Mesendoderm (in vitro differentiated cells): ENCODE measurements around the gene SEC24C.
"Not testable (repeated sequence)": the region's sequence is repeated elsewhere in the genome, so short reads cannot be mapped to it uniquely, and the experiment has no call there.

Experiments
- DNase-seq: peaks from one replicate; pipeline ENCODE4 v3.0.0; 2013
- H2AK5ac ChIP-seq: 2 replicates; pipeline ENCODE4 v1.6.1; 2013; ENCODE audit warnings: low read length, inconsistent platforms
- H2BK120ac ChIP-seq: 2 replicates; pipeline ENCODE4 v1.6.1; 2013; ENCODE audit warnings: low read depth, mild to moderate bottlenecking, low read length, moderate library complexity, mixed read lengths
- H2BK15ac ChIP-seq: replicated peaks from 2 replicates; pipeline ENCODE4 v1.6.1; 2013; ENCODE audit warnings: low read depth, mild to moderate bottlenecking, moderate library complexity
- H2BK5ac ChIP-seq: 2 replicates; pipeline ENCODE4 v1.6.1; 2013; ENCODE audit warnings: low read length, inconsistent platforms
- H3K18ac ChIP-seq: 2 replicates; pipeline ENCODE4 v1.6.1; 2013; ENCODE audit warnings: mild to moderate bottlenecking, low read length, mixed read lengths
- H3K23ac ChIP-seq: one replicate; pipeline ENCODE4 v1.6.1; 2013; ENCODE audit warnings: low read length
- H3K27ac ChIP-seq: 2 replicates; pipeline ENCODE4 v1.5.1; 2013; ENCODE audit warnings: low read depth, mild to moderate bottlenecking, inconsistent platforms, low read length, moderate library complexity
- H3K27me3 ChIP-seq: 2 replicates; pipeline ENCODE4 v1.6.1; 2013; ENCODE audit warnings: low read length, control low read depth, mild to moderate bottlenecking, inconsistent platforms; ENCODE audit not compliant: insufficient read depth, poor library complexity
- H3K36me3 ChIP-seq: 2 replicates; pipeline ENCODE4 v1.6.1; 2013; ENCODE audit warnings: low read length, inconsistent platforms; ENCODE audit not compliant: control insufficient read depth, insufficient read depth
- H3K4ac ChIP-seq: one replicate; pipeline ENCODE4 v1.6.1; 2013; ENCODE audit warnings: low read depth, mild to moderate bottlenecking, low read length, moderate library complexity
- H3K4me1 ChIP-seq: 2 replicates; pipeline ENCODE4 v1.6.1; 2013; ENCODE audit warnings: low read depth, low read length, inconsistent platforms; ENCODE audit not compliant: control insufficient read depth
- H3K4me2 ChIP-seq: 2 replicates; pipeline ENCODE4 v1.6.1; 2013; ENCODE audit warnings: low read length
- H3K4me3 ChIP-seq: 2 replicates; pipeline ENCODE4 v1.5.1; 2013; ENCODE audit warnings: mild to moderate bottlenecking, low read length
- H3K56ac ChIP-seq: one replicate; pipeline ENCODE4 v1.6.1; 2013; ENCODE audit warnings: low read length
- H3K79me1 ChIP-seq: 2 replicates; pipeline ENCODE4 v1.6.1; 2013; ENCODE audit warnings: low read length, inconsistent platforms
- H3K79me2 ChIP-seq: 2 replicates; pipeline ENCODE4 v1.6.1; 2013; ENCODE audit warnings: mild to moderate bottlenecking, low read length; ENCODE audit not compliant: control insufficient read depth, insufficient read depth
- H3K9ac ChIP-seq: 2 replicates; pipeline ENCODE4 v1.6.1; 2013; ENCODE audit warnings: low read length, inconsistent platforms
- H4K5ac ChIP-seq: one replicate; pipeline ENCODE4 v1.6.1; 2013; ENCODE audit warnings: low read length
- H4K8ac ChIP-seq: one replicate; pipeline ENCODE4 v1.6.1; 2013; ENCODE audit warnings: low read depth, mild to moderate bottlenecking, control low read depth, low read length, moderate library complexity
- WGBS: extraction: QIAGEN DNeasy Blood & Tissue Kit; methylation state at CpG from one replicate; pipeline ENCODE4 v1.1.7; 2013; ENCODE audit warnings: low lambda C conversion rate, missing lambda C conversion rate; ENCODE audit not compliant: insufficient coverage; ENCODE audit errors: extremely low coverage; 5-methylcytosine and 5-hydroxymethylcytosine counted together

SEC24C gene

GRCh38 chr10:73787031-73787800 lies 43.0 kb downstream of the SEC24C start:
- DNase-seq, H2BK15ac ChIP-seq, H3K56ac ChIP-seq, H3K9ac ChIP-seq, H3K18ac ChIP-seq, H3K4me2 ChIP-seq, H3K4me3 ChIP-seq, H4K8ac ChIP-seq, H3K23ac ChIP-seq, H3K36me3 ChIP-seq, H4K5ac ChIP-seq, H3K4me1 ChIP-seq, H3K27me3 ChIP-seq, H2BK5ac ChIP-seq, H3K79me1 ChIP-seq, H3K27ac ChIP-seq, H2AK5ac ChIP-seq, H3K4ac ChIP-seq, H2BK120ac ChIP-seq: not testable (repeated sequence)
- WGBS: no CpG with 5 or more reads among the region's 21 CpGs
- peaks cover 12% of the 10 kb centered on the region for H3K79me2 ChIP-seq

- Histone ChIP-seq H3K4me2 (no peak overlapping the region), H3K56ac (no peak overlapping the region), H3K9ac (no peak overlapping the region), H3K18ac (no peak overlapping the region), H4K5ac (no peak overlapping the region), H2BK120ac (no peak overlapping the region), H3K27ac (no peak overlapping the region), H3K27me3 (no peaks in the 10 kb centered on the region), H3K79me2 (no peaks in the 10 kb centered on the region), H3K36me3 (peaks cover 3% of the 10 kb centered on the region), H2AK5ac (no peak overlapping the region), H3K4ac (no peak overlapping the region), H3K4me3 (no peak overlapping the region), H3K79me1 (peaks cover 4% of the 10 kb centered on the region), H2BK5ac (no peak overlapping the region), H4K8ac (no peak overlapping the region), H3K23ac (no peak overlapping the region), H3K4me1 (peaks cover 3% of the 10 kb centered on the region), H2BK15ac (no peak overlapping the region)
- no CpG with 5 or more reads among the region's 17 CpGs for WGBS
- DNase-seq: peak; percentile 20
Measured at GRCh38 chr10:73788864-73789658, 44.9 kb downstream of the SEC24C start.

GRCh38 chr10:73789659-73790055 lies 45.5 kb downstream of the SEC24C start:
- Histone ChIP-seq H4K8ac (no peak overlapping the region), H3K18ac (no peak overlapping the region), H3K27me3 (no peaks in the 10 kb centered on the region), H3K79me1 (peaks cover 4% of the 10 kb centered on the region), H3K36me3 (peaks cover 3% of the 10 kb centered on the region), H2BK120ac (no peak overlapping the region), H4K5ac (no peak overlapping the region), H3K9ac (no peak overlapping the region), H3K56ac (no peak overlapping the region), H3K4me2 (no peak overlapping the region), H3K79me2 (no peaks in the 10 kb centered on the region), H3K23ac (no peak overlapping the region), H3K4ac (no peak overlapping the region), H2AK5ac (no peak overlapping the region), H2BK15ac (no peak overlapping the region), H3K27ac (no peak overlapping the region), H2BK5ac (no peak overlapping the region), H3K4me1 (peaks cover 3% of the 10 kb centered on the region), H3K4me3 (no peak overlapping the region)
- no CpG with 5 or more reads among the region's 10 CpGs for WGBS
- DNase-seq: no peak

GRCh38 chr10:73790886-73791625 lies 46.9 kb downstream of the SEC24C start:
- Histone ChIP-seq H3K23ac (no peak overlapping the region), H3K79me2 (no peaks in the 10 kb centered on the region), H3K18ac (no peak overlapping the region), H4K5ac (no peak overlapping the region), H2BK5ac (no peak overlapping the region), H3K27me3 (no peaks in the 10 kb centered on the region), H3K4me1 (peaks cover 3% of the 10 kb centered on the region), H2BK15ac (no peak overlapping the region), H2AK5ac (no peak overlapping the region), H4K8ac (no peak overlapping the region), H3K4me3 (no peak overlapping the region), H3K4me2 (no peak overlapping the region), H3K56ac (no peak overlapping the region), H3K79me1 (peaks cover 4% of the 10 kb centered on the region), H3K27ac (no peak overlapping the region), H3K9ac (no peak overlapping the region), H3K4ac (no peak overlapping the region), H3K36me3 (peaks cover 3% of the 10 kb centered on the region), H2BK120ac (no peak overlapping the region)
- no peak for DNase-seq
- no CpG with 5 or more reads among the region's 22 CpGs for WGBS

- peaks cover 4% of the 10 kb centered on the region for H3K36me3 ChIP-seq
- H2BK5ac ChIP-seq: no peak overlapping the region
- no peaks in the 10 kb centered on the region for H3K79me2 ChIP-seq
- no peak overlapping the region for H2AK5ac ChIP-seq
- H3K27me3 ChIP-seq: no peaks in the 10 kb centered on the region
- no peak overlapping the region for H3K4ac ChIP-seq
- no CpG with 5 or more reads among the region's 26 CpGs for WGBS
- no peak overlapping the region for H4K5ac ChIP-seq
- H3K4me2 ChIP-seq: no peak overlapping the region
- H4K8ac ChIP-seq: no peak overlapping the region
- no peaks in the 10 kb centered on the region for H3K4me1 ChIP-seq
- DNase-seq: no peak
- H3K27ac ChIP-seq: no peak overlapping the region
- peaks cover 2% of the 10 kb centered on the region for H3K79me1 ChIP-seq
- H3K18ac ChIP-seq: no peak overlapping the region
- no peak overlapping the region for H2BK15ac ChIP-seq
- H3K23ac ChIP-seq: no peak overlapping the region
- no peak overlapping the region for H2BK120ac ChIP-seq
- no peak overlapping the region for H3K4me3 ChIP-seq
- no peak overlapping the region for H3K9ac ChIP-seq
- no peak overlapping the region for H3K56ac ChIP-seq
Measured at GRCh38 chr10:73791871-73792400, 47.8 kb downstream of the SEC24C start.
